ENCODE results near the gene CACNA1C. TPM values are rescaled to one million over a fixed set of nuclear protein-coding genes. Genes with fewer than 3 reads are reported as not detected.

Gene CACNA1C
- total and polyA plus RNA-seq, 2 donors from 2014 or later, result 1.6 to 17.4 TPM

DNA sequence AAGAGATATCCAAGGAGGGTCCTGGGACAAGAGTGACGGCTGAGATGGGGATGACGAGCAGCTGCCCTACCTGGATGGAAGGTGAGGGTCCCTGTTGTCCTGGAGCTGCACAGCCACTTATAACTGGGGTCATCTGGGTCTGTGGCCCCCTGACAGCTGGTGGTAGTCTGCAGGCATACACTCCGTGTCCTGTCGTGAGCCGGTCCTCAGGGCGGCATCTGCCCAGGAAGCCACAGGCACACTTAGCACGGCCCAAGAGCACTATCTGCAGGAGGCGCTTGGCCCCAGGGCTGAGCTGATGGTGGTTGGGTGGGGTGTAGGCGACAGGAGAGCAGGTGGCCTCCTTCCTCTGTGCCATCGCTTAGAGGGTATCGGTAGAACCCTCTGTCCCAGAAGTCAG lies 248.1 kb downstream of the CACNA1C start:
- Histone ChIP-seq H3K9ac (ENCODE audit: low read length in 3 of 3) (no peak overlapping the region), H3K27ac (ENCODE audit: low read depth in 2 of 2, low read length in 2 of 2) (peak overlapping the region in 1 of 2 donors; percentile 18), H3K4me1 (ENCODE audit: control insufficient read depth in 2 of 3, insufficient read depth in 2 of 3, low read depth in 1 of 3, low read length in 3 of 3) (peaks cover 5 to 19% (median 13%) of the 10 kb centered on the region in 3 donors), H3K27me3 (ENCODE audit: control insufficient read depth, insufficient read depth, low read length) (no peaks in the 10 kb centered on the region), H3K36me3 (ENCODE audit: control insufficient read depth in 2 of 3, insufficient read depth in 3 of 3, low read length in 3 of 3) (no peaks in the 10 kb centered on the region), H3K9me3 (ENCODE audit: control insufficient read depth in 2 of 3, insufficient read depth in 1 of 3, low read length in 3 of 3) (no peaks in the 10 kb centered on the region), H3K4me3 (ENCODE audit: low read length in 3 of 3) (no peak overlapping the region)
- intact Hi-C loops (cut with DNase I), result no loop called here
- DNase-seq (peak in 1 of 5 donors; percentile 23), FAIRE-seq (no peak)
- TF ChIP-seq, protein P1, sequence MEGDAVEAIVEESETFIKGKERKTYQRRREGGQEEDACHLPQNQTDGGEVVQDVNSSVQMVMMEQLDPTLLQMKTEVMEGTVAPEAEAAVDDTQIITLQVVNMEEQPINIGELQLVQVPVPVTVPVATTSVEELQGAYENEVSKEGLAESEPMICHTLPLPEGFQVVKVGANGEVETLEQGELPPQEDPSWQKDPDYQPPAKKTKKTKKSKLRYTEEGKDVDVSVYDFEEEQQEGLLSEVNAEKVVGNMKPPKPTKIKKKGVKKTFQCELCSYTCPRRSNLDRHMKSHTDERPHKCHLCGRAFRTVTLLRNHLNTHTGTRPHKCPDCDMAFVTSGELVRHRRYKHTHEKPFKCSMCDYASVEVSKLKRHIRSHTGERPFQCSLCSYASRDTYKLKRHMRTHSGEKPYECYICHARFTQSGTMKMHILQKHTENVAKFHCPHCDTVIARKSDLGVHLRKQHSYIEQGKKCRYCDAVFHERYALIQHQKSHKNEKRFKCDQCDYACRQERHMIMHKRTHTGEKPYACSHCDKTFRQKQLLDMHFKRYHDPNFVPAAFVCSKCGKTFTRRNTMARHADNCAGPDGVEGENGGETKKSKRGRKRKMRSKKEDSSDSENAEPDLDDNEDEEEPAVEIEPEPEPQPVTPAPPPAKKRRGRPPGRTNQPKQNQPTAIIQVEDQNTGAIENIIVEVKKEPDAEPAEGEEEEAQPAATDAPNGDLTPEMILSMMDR (IDR thresholded peaks at IDR 0.05; ENCODE audit: borderline replicate concordance, extremely low read depth, insufficient read depth), result no peak

DNA sequence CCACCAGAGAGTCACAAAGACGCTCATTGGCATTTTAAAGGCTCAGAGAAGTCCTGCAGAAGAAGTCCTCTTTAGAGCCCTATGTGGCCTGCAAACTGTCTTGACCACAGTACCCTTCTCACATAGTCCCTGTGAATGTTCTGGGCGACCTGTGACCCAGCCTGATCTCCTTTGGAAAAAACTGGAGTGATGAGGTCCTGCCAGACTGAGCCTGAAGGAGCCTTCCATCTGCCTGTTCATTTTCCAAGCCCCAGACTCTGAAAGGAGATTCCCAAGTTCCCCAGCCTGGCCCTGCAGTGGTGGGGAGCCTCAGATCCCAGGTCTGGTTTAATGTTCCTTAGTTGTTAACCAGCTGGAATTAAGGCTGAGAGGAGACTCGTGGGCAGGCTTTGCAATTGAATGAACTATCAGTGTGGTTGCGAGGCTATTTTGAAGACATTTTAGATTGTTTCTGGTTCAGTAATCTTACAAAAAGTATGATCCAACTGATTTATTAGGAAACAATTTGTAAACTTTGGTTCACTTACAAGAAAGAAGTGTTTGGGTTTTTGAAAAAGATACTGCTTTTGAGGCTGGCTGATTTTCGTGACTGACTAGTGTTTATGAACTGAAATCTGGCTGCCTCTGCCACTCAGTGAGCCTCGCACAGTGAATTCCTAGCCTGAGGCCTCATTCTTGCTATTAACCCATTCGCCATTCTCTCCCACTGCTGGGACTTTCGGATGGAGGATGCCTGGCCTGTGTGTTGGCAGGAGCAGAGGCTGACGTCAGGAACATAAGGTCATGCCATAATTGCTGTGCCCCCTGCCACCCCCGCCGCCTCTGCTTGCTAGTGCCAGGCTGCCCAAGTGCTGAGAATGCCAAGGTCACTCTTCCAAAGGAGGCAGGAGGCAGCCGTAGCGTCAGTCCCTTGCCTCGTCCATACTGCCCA lies 249.0 kb downstream of the CACNA1C start:
- H3K27me3 ChIP-seq (ENCODE audit: control insufficient read depth, insufficient read depth, low read length), result no peaks in the 10 kb centered on the region
- TF ChIP-seq, protein P1 (IDR thresholded peaks at IDR 0.05; ENCODE audit: borderline replicate concordance, extremely low read depth, insufficient read depth), result no peak
- H3K9me3 ChIP-seq (ENCODE audit: control insufficient read depth in 2 of 3, insufficient read depth in 1 of 3, low read length in 3 of 3), result no peaks in the 10 kb centered on the region
- FAIRE-seq (no peak), DNase-seq (peak in 1 of 5 donors; percentile 23)
- peaks cover 3 to 21% (median 13%) of the 10 kb centered on the region in 3 donors for H3K4me1 ChIP-seq (ENCODE audit: control insufficient read depth in 2 of 3, insufficient read depth in 2 of 3, low read depth in 1 of 3, low read length in 3 of 3)
- no peak overlapping the region for H3K9ac ChIP-seq (ENCODE audit: low read length in 3 of 3)
- H3K36me3 ChIP-seq (ENCODE audit: control insufficient read depth in 2 of 3, insufficient read depth in 3 of 3, low read length in 3 of 3), result no peaks in the 10 kb centered on the region
- no peak overlapping the region for H3K4me3 ChIP-seq (ENCODE audit: low read length in 3 of 3)
- peak overlapping the region; percentile 18 to 65 for H3K27ac ChIP-seq (ENCODE audit: low read depth in 2 of 2, low read length in 2 of 2)
- intact Hi-C loops (cut with DNase I), result no loop called here

GRCh38 chr12:2302711-2303580 lies 250.2 kb downstream of the CACNA1C start:
- Histone ChIP-seq H3K36me3 (ENCODE audit: control insufficient read depth in 2 of 3, insufficient read depth in 3 of 3, low read length in 3 of 3) (no peaks in the 10 kb centered on the region), H3K9ac (ENCODE audit: low read length in 3 of 3) (no peak overlapping the region), H3K4me1 (ENCODE audit: control insufficient read depth in 2 of 3, insufficient read depth in 2 of 3, low read depth in 1 of 3, low read length in 3 of 3) (peaks cover 3 to 19% (median 13%) of the 10 kb centered on the region in 3 donors), H3K4me3 (ENCODE audit: low read length in 3 of 3) (no peak overlapping the region), H3K27me3 (ENCODE audit: control insufficient read depth, insufficient read depth, low read length) (no peaks in the 10 kb centered on the region), H3K9me3 (ENCODE audit: control insufficient read depth in 2 of 3, insufficient read depth in 1 of 3, low read length in 3 of 3) (no peaks in the 10 kb centered on the region), H3K27ac (ENCODE audit: low read depth in 2 of 2, low read length in 2 of 2) (peak overlapping the region; percentile 14 to 65)
- intact Hi-C loops (cut with DNase I), result no loop called here
- TF ChIP-seq, protein P1 (IDR thresholded peaks at IDR 0.05; ENCODE audit: borderline replicate concordance, extremely low read depth, insufficient read depth), result no peak
- peak in 1 of 5 donors; percentile 27 for DNase-seq
- no peak for FAIRE-seq
